Astrocyte (in vitro differentiated cells and primary cell): Measurements from ENCODE around the gene CPLX1. TPM values are rescaled to one million over a fixed set of nuclear protein-coding genes. Genes with fewer than 3 reads are reported as not detected.
"Not testable (repeated sequence)": the region's sequence is repeated elsewhere in the genome, so short reads cannot be mapped to it uniquely, and the experiment has no call there.

Source experiments
- DNase-seq: peaks from one replicate; pipeline ENCODE4 v3.0.0-alpha.2; 2010; ENCODE audit warnings: low read depth
- FAIRE-seq: peaks from 2 replicates; lab custom pipeline; 2011; peaks lifted over from hg19 to GRCh38; lab: Jason Lieb, UNC
- H2AFZ ChIP-seq: 2 replicates; pipeline ENCODE4 v1.6.0; 2012; ENCODE audit warnings: low read depth, low read length, inconsistent platforms
- H3K27ac ChIP-seq: 2 replicates; pipeline ENCODE4 v1.5.1; 2011; ENCODE audit warnings: low read depth, low read length, inconsistent platforms
- H3K27me3 ChIP-seq: 2 replicates; pipeline ENCODE4 v1.6.0; 2011; ENCODE audit warnings: low read length, inconsistent platforms; ENCODE audit not compliant: insufficient read depth
- H3K36me3 ChIP-seq: 2 replicates; pipeline ENCODE4 v1.5.1; 2011; ENCODE audit warnings: low read length, inconsistent platforms; ENCODE audit not compliant: insufficient read depth
- H3K4me1 ChIP-seq: 2 replicates; pipeline ENCODE4 v1.5.1; 2011; ENCODE audit warnings: low read length, inconsistent platforms; ENCODE audit not compliant: insufficient read depth
- H3K4me2 ChIP-seq: 2 replicates; pipeline ENCODE4 v1.6.0; 2012; ENCODE audit warnings: low read length, inconsistent platforms
- H3K4me3 ChIP-seq: 2 replicates; pipeline ENCODE4 v1.5.1; 2011; ENCODE audit warnings: low read depth, mild to moderate bottlenecking, low read length, inconsistent platforms; ENCODE audit not compliant: insufficient read depth
- H3K79me2 ChIP-seq: 2 replicates; pipeline ENCODE4 v1.6.0; 2012; ENCODE audit warnings: mild to moderate bottlenecking, low read length, inconsistent platforms; ENCODE audit not compliant: insufficient read depth
- H3K9ac ChIP-seq: 2 replicates; pipeline ENCODE4 v1.6.0; 2012; ENCODE audit warnings: mild to moderate bottlenecking, low read length, inconsistent platforms
- H3K9me3 ChIP-seq: 2 replicates; pipeline ENCODE4 v1.5.1; 2012; ENCODE audit warnings: low read depth, mild to moderate bottlenecking, low read length, inconsistent platforms; ENCODE audit not compliant: insufficient read depth
- H4K20me1 ChIP-seq: 2 replicates; pipeline ENCODE4 v1.6.0; 2012; ENCODE audit warnings: low read length, inconsistent platforms; ENCODE audit not compliant: insufficient read depth
- H3K27ac Mint-ChIP-seq: one replicate; pipeline ENCODE4 v1.8.0; 2021; ENCODE audit warnings: mild to moderate bottlenecking, mixed read lengths; ENCODE audit not compliant: unreplicated experiment
- H3K27me3 Mint-ChIP-seq: one replicate; pipeline ENCODE4 v1.8.0; 2021; ENCODE audit warnings: low read depth, mixed read lengths; ENCODE audit not compliant: unreplicated experiment
- H3K36me3 Mint-ChIP-seq: one replicate; pipeline ENCODE4 v1.8.0; 2021; ENCODE audit warnings: low read depth, mixed read lengths; ENCODE audit not compliant: unreplicated experiment
- H3K4me1 Mint-ChIP-seq: one replicate; pipeline ENCODE4 v1.8.0; 2021; ENCODE audit warnings: low read depth, mixed read lengths; ENCODE audit not compliant: unreplicated experiment
- H3K4me3 Mint-ChIP-seq: one replicate; pipeline ENCODE4 v1.8.0; 2021; ENCODE audit warnings: mild to moderate bottlenecking, moderate library complexity, mixed read lengths; ENCODE audit not compliant: unreplicated experiment
- H3K9me3 Mint-ChIP-seq: one replicate; pipeline ENCODE4 v1.8.0; 2021; ENCODE audit warnings: mild to moderate bottlenecking, mixed read lengths; ENCODE audit not compliant: unreplicated experiment
- CTCF ChIP-seq: IDR thresholded peaks from 2 replicates; pipeline ENCODE4 v1.5.1; 2011; ENCODE audit warnings: low read depth, mild to moderate bottlenecking, inconsistent platforms, low read length, moderate library complexity; ENCODE audit not compliant: insufficient read depth
- EZH2 ChIP-seq: IDR thresholded peaks from 2 replicates; pipeline ENCODE4 v1.6.1; 2012; ENCODE audit warnings: mild to moderate bottlenecking, low read length, inconsistent platforms; ENCODE audit not compliant: insufficient read depth
- total RNA-seq: library from RNA; stranded (reverse); gene quantifications from 2 replicates; pipeline ENCODE4 v1.2.1, GENCODE V29; 2021

CPLX1 gene
- total RNA-seq, 1 donor from 2014 or later: 1.9 TPM

GRCh38 chr4:757111-757510 is 68.8 kb downstream of the CPLX1 start:
- H3K27ac Mint-ChIP-seq: no peak overlapping the region
- H3K27ac ChIP-seq: no peak overlapping the region
- no peak for FAIRE-seq
- H3K9me3 Mint-ChIP-seq: no peaks in the 10 kb centered on the region
- no peaks in the 10 kb centered on the region for H3K9me3 ChIP-seq
- peaks cover 17% of the 10 kb centered on the region for H3K36me3 Mint-ChIP-seq
- H3K27me3 ChIP-seq: no peaks in the 10 kb centered on the region
- TF ChIP-seq EZH2 (no peak), CTCF (no peak)
- H3K4me1 Mint-ChIP-seq: peaks cover 4% of the 10 kb centered on the region
- H3K4me3 ChIP-seq: no peak overlapping the region
- no peak overlapping the region for H3K9ac ChIP-seq
- H4K20me1 ChIP-seq: peaks cover 65% of the 10 kb centered on the region
- no peaks in the 10 kb centered on the region for H3K27me3 Mint-ChIP-seq
- H2AFZ ChIP-seq: no peak overlapping the region
- no peak overlapping the region for H3K4me2 ChIP-seq
- peaks cover 5% of the 10 kb centered on the region for H3K4me1 ChIP-seq
- no peak overlapping the region for H3K4me3 Mint-ChIP-seq
- H3K36me3 ChIP-seq: peaks cover 11% of the 10 kb centered on the region
- H3K79me2 ChIP-seq: peaks cover 20% of the 10 kb centered on the region
- DNase-seq: no peak

- TF ChIP-seq EZH2 (no peak), CTCF (no peak)
- DNase-seq: no peak
- no peaks in the 10 kb centered on the region for H3K27me3 Mint-ChIP-seq
- H3K36me3 ChIP-seq: peaks cover 8% of the 10 kb centered on the region
- no peaks in the 10 kb centered on the region for H3K9me3 Mint-ChIP-seq
- H3K4me1 ChIP-seq: peaks cover 32% of the 10 kb centered on the region
- no peak overlapping the region for H3K4me2 ChIP-seq
- H3K4me1 Mint-ChIP-seq: peaks cover 6% of the 10 kb centered on the region
- H3K27me3 ChIP-seq: no peaks in the 10 kb centered on the region
- H2AFZ ChIP-seq: no peak overlapping the region
- H3K36me3 Mint-ChIP-seq: peaks cover 21% of the 10 kb centered on the region
- no peak for FAIRE-seq
- no peak overlapping the region for H3K4me3 ChIP-seq
- no peak overlapping the region for H3K27ac Mint-ChIP-seq
- H3K27ac ChIP-seq: no peak overlapping the region
- H4K20me1 ChIP-seq: peaks cover 70% of the 10 kb centered on the region
- peaks cover 37% of the 10 kb centered on the region for H3K79me2 ChIP-seq
- no peaks in the 10 kb centered on the region for H3K9me3 ChIP-seq
- H3K4me3 Mint-ChIP-seq: no peak overlapping the region
- H3K9ac ChIP-seq: no peak overlapping the region
These were observed 71.5 kb downstream of the CPLX1 start for GRCh38 chr4:754221-755120.

GRCh38 chr4:753186-753585 is 72.7 kb downstream of the CPLX1 start:
- H3K27me3 ChIP-seq, H3K9ac ChIP-seq, H3K27ac Mint-ChIP-seq, H2AFZ ChIP-seq, FAIRE-seq, H3K9me3 ChIP-seq, H3K4me3 Mint-ChIP-seq, H3K4me2 ChIP-seq, H3K4me1 Mint-ChIP-seq, H3K9me3 Mint-ChIP-seq, H3K27me3 Mint-ChIP-seq, H3K27ac ChIP-seq, H3K4me3 ChIP-seq, DNase-seq: not testable (repeated sequence)
- Histone ChIP-seq H3K79me2 (peaks cover 44% of the 10 kb centered on the region), H3K4me1 (peaks cover 33% of the 10 kb centered on the region), H3K36me3 (peaks cover 11% of the 10 kb centered on the region), H4K20me1 (peaks cover 79% of the 10 kb centered on the region)
- peaks cover 21% of the 10 kb centered on the region for H3K36me3 Mint-ChIP-seq
